ENCODE results near the gene C2orf76.

DNA sequence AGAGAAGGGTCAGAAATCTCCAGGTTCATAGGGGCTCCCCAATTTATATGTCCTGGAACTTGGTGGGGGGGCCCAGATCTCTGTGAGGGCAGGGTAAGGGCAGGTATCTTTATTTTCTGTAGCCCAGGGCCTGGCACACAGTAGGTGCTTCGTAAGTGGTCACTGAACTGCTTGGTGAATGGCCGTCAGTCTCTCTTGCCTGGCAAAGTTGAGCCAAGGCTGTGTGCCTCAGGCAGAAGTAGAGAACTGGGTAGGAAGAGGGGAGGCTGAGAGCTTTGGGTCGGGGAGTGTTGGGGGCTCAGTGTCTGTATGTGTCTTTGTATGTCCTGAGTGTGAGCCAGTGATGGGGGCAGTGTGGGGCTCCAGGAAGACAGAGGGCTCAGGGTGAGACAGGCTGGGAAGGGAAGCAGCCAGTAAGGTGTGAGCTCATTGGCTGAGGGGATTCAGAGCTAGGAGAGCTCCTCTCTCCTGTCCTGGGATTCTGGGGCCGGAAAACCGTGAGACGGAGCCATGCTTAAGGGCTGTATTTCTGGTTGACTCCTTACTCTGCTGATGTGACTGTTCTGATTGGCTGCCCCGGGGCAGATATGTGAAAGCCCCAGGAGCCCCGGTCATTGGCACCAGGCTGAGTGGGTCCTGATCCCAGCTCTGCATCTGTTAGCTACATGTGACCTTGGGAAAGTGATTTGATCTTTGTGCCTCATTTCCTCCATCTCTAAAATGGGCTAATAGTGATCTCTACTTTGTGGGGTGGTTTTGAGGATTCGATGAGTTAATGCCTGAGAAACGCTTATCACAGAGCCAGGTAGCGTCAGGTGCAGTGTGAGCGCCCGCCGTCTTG is 112.7 kb downstream of the C2orf76 start:
- TF ChIP-seq, protein P1, sequence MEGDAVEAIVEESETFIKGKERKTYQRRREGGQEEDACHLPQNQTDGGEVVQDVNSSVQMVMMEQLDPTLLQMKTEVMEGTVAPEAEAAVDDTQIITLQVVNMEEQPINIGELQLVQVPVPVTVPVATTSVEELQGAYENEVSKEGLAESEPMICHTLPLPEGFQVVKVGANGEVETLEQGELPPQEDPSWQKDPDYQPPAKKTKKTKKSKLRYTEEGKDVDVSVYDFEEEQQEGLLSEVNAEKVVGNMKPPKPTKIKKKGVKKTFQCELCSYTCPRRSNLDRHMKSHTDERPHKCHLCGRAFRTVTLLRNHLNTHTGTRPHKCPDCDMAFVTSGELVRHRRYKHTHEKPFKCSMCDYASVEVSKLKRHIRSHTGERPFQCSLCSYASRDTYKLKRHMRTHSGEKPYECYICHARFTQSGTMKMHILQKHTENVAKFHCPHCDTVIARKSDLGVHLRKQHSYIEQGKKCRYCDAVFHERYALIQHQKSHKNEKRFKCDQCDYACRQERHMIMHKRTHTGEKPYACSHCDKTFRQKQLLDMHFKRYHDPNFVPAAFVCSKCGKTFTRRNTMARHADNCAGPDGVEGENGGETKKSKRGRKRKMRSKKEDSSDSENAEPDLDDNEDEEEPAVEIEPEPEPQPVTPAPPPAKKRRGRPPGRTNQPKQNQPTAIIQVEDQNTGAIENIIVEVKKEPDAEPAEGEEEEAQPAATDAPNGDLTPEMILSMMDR (IDR thresholded peaks at IDR 0.05) = no peak
- no peak for TF ChIP-seq EZH2 (IDR thresholded peaks at IDR 0.05; ENCODE audit: borderline replicate concordance, insufficient read depth, low read depth, low read length, poor library complexity, severe bottlenecking)
